Hematopoietic multipotent progenitor cell treated with erythropoietin and hydrocortisone succinate and interleukin-3 and kit ligand, for 6 days (in vitro differentiated cells): ENCODE results near the gene ACE.

Source experiments
- DNase-seq: peaks from one replicate; pipeline ENCODE4 v3.0.0-alpha.2; 2015

Gene ACE

GRCh38 chr17:63476854-63477479 is at the start of gene ACE:
Gene ACE (plus strand): TSS chr17:63477061. CDS start chr17:63477095, 34 bp downstream.
- peak; percentile 59 for DNase-seq

- no peak for DNase-seq
Measured at GRCh38 chr17:63429766-63430165, 47.1 kb upstream of the ACE start.

- DNase-seq, result no peak
Measured at GRCh38 chr17:63430223-63430622, 46.6 kb upstream of the ACE start.

- no peak for DNase-seq
Measured at GRCh38 chr17:63431618-63431938, 45.3 kb upstream of the ACE start.

GRCh38 chr17:63431939-63432804 is 44.7 kb upstream of the ACE start:
- peak; percentile 95 for DNase-seq

GRCh38 chr17:63433746-63434591 is 42.9 kb upstream of the ACE start:
- DNase-seq, result peak; percentile 70

GRCh38 chr17:63434951-63435571 is 41.8 kb upstream of the ACE start:
- DNase-seq, result peak; percentile 97

- DNase-seq, result no peak
Measured at GRCh38 chr17:63435681-63436522, 41.0 kb upstream of the ACE start.

GRCh38 chr17:63436523-63437110 is 40.2 kb upstream of the ACE start:
- no peak for DNase-seq

- DNase-seq, result no peak
Measured at GRCh38 chr17:63437287-63438091, 39.4 kb upstream of the ACE start.

- DNase-seq, result no peak
Measured at GRCh38 chr17:63438092-63439051, 38.5 kb upstream of the ACE start.

- no peak for DNase-seq
Measured at GRCh38 chr17:63439687-63440086, 37.2 kb upstream of the ACE start.

GRCh38 chr17:63440127-63440769 is 36.6 kb upstream of the ACE start:
- no peak for DNase-seq

- no peak for DNase-seq
Measured at GRCh38 chr17:63440770-63441335, 36.0 kb upstream of the ACE start.

GRCh38 chr17:63441654-63442053 is 35.2 kb upstream of the ACE start:
- no peak for DNase-seq

GRCh38 chr17:63442074-63442473 is 34.8 kb upstream of the ACE start:
- no peak for DNase-seq

GRCh38 chr17:63442549-63443035 is 34.3 kb upstream of the ACE start:
- peak; percentile 63 for DNase-seq

GRCh38 chr17:63443053-63443452 is 33.8 kb upstream of the ACE start:
- no peak for DNase-seq

GRCh38 chr17:63444457-63444856 is 32.4 kb upstream of the ACE start:
- DNase-seq, result no peak
